NCI-H1436 (cell line): ENCODE data around the gene CDKN2A.
A peak's percentile ranks its signal among the peaks of the same experiment; 100 is the strongest.
"Not testable (repeated sequence)": the region's sequence is repeated elsewhere in the genome, so short reads cannot be mapped to it uniquely, and the experiment has no call there.

ENCODE experiments used
- DNase-seq: peaks from one replicate; lab custom pipeline; 2025; lab: John Stamatoyannopoulos, UW

Gene CDKN2A

GRCh38 chr9:21982391-21982790, 11.8 kb downstream of the CDKN2A start:
- no peak for DNase-seq

DNA sequence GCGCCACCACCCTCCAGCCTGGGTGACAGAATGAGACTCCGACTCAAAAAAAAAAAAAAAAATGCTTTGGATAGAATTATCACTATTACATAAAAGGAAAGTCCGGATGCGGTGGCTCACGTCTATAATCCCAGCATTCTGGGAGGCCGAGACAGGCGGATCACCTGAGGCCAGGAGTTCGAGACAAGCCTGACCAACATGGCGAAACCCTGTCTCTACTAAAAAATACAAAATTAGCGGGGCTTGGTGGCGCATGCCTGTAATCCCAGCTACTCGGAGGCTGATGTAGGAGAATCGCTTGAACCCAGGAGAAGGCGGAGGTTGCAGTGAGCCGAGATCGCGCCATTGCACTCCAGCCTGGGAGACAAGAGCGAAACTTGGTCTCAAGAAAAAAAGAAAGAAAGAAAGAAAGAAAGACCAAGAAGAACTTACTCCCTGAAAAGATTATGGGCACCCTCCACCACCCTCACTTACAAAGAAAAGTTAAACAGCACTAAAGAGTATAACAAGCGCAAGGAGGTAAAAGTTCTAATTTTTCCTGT, 17.8 kb downstream of the CDKN2A start:
- no peak for DNase-seq

DNA sequence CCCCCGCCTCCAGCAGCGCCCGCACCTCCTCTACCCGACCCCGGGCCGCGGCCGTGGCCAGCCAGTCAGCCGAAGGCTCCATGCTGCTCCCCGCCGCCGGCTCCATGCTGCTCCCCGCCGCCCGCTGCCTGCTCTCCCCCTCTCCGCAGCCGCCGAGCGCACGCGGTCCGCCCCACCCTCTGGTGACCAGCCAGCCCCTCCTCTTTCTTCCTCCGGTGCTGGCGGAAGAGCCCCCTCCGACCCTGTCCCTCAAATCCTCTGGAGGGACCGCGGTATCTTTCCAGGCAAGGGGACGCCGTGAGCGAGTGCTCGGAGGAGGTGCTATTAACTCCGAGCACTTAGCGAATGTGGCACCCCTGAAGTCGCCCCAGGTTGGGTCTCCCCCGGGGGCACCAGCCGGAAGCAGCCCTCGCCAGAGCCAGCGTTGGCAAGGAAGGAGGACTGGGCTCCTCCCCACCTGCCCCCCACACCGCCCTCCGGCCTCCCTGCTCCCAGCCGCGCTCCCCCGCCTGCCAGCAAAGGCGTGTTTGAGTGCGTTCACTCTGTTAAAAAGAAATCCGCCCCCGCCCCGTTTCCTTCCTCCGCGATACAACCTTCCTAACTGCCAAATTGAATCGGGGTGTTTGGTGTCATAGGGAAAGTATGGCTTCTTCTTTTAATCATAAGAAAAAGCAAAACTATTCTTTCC, 19.3 kb downstream of the CDKN2A start:
- DNase-seq, result peak; percentile 79

GRCh38 chr9:21974343-21974721, 19.9 kb downstream of the CDKN2A start:
- DNase-seq, result no peak

DNA sequence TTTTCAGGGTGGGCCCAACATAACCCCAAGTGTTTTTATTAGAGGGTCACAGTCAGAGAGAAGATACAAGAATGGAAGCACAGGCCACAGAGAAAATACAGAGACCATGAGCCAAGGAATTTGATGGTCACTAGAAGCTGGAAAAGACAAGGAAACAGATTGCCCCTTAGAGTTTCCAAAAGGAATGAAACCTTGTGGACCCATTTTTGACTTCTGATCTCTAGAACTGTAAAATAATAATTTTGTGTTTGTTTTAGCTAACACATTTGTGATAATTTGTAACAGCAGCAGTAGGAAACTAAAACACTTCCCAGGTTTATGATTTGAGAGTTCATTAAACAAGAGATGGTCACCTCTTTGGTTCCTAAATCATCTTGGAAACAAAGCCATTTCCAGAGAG, 21.8 kb downstream of the CDKN2A start:
- no peak for DNase-seq

DNA sequence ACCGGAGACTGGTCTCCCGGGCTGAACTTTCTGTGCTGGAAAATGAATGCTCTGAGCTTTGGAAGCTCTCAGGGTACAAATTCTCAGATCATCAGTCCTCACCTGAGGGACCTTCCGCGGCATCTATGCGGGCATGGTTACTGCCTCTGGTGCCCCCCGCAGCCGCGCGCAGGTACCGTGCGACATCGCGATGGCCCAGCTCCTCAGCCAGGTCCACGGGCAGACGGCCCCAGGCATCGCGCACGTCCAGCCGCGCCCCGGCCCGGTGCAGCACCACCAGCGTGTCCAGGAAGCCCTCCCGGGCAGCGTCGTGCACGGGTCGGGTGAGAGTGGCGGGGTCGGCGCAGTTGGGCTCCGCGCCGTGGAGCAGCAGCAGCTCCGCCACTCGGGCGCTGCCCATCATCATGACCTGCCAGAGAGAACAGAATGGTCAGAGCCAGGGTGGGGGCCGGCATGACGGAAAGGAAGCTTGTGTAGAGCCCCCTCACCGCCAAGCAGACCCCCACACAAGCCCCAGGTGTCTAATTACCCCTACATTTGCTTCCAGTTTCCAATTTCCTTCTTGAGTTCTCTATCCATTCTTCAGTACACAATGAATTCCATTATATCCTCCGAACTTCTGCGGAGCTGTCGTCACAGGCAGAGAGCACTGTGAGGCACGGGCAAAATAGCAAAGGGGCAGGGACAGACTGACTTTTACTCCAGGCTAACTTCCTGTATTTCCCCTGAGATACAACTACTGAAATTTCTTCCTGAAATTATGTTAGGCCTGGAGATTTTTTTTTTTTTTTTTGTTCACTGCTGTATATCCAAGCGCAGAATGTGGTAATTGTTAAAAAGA, 23.2 kb downstream of the CDKN2A start:
- no peak for DNase-seq

DNA sequence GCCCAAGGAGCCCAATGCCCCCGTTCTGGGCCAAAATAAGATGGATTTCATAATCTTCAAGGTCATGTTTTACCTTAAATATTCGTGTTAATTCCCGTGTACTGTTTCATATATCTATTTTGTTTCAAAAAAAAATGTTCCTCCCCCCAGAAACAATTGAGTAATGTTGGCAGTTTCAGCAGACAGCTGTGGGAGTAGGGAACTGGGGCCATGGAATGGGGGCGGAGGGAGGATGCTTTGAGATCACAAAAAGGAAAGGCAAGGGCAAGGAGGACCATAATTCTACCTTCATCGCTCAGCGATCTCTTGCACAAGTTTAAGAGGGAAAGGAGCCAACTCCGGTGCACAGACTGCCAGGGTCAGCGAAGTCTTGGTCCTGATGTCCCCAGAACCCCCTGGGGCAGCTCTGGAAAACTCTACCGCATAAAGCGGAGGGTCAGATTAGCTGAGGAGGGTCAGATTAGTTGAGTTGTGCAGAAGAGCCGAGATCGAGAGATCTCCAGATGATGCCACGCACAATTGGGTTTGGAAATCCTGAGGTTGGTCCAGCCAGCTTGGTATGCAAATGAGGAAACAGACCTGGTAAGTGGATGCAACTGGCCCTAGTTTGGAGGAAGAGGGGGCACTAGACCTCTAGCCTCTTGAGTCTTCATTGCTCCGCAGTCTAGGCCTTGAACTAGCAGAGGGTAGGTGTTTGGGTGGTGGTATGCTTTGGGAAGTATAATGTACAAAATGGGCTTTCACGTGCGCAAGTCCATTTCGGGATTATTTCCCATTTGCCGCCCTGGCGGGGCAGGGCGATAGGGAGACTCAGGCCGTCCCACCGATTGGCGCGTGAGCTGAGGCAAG, 24.0 kb downstream of the CDKN2A start:
- DNase-seq, result no peak

- DNase-seq, result no peak
Observed at GRCh38 chr9:21969011-21969940, 24.9 kb downstream of the CDKN2A start.

DNA sequence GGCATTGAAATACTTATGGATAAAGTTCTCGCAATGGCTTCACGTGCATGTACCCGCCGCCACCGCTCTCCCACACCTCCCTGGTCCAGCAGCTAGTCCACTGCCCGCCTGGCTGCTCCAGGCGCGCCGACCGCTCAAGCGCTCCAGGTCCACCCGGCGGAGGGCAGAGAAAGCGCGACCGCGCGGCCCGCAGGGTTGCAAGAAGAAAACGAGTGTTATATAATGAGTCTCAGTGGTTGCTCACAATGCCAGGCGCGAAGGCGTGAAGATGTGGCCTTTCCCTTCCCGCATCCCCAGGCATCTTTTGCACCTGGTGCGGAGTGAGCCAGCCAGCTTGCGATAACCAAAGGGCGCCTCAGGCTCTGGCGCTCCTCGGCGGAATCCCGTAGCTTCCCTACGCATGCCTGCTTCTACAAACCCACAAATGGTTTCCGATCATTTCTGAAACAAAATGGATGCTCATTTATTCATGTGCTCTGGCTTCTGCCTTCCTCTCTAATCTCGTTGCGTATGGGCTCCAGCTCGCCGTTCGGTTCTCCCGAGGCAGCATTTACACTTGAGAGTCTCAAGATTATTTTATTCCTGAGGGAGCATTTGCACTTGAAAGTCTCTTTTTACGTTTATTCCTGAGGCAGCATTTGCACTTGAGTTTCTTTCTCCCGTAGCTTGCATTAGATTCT, 25.7 kb downstream of the CDKN2A start:
- no peak for DNase-seq

GRCh38 chr9:21967702-21968101, 26.5 kb downstream of the CDKN2A start:
- no peak for DNase-seq

DNA sequence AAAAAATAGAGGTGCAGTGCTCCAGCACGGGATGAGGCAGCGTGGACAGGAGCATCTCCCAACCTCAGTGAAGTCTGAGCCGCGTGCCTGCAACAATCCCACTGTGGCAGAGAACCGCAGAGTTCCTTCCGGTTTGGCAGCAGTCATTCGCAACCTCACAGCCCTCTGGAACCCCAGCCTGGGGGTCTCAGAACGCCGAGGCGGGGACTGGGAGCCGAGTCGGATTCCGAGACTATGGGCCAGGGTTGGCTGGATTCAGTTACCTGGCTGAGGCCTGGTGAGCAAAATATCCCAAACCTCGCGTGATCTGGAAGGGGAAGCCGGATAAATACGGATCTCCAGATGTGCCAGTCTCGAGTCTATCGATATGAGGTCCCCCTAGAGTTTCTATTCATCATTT, 27.0 kb downstream of the CDKN2A start:
- DNase-seq, result no peak

DNA sequence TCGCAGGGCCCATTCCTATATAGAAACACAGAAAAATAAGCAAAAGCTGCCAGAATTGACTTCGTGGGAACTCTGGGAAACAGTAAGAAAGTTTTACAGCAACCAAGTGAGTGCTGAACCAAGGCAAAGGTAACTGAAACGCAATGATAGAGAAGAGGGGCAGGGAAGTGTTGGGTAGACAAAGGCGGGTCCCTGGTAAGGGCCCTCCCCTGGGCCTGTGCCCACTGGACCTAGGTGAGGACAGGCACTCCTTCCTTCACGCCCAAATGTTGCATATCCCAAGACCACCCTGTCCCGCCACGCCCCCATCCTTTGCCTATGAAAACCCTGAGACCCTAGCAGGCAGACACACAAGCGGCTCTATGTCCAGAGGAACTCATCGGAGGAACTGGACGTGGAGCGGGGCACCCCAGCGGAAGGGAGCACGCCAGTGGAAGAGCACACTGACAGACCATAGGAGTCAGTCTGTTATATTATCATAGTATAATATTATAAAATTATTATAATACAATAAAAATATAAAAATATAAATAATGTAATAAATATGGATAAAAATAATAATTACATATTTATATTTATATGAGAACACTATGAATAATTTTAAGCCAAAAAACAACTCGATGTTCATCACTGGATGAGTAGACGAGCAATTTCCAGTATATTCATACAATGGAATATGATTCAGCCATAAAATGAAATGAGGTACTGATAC, 27.9 kb downstream of the CDKN2A start:
- DNase-seq, result no peak

DNA sequence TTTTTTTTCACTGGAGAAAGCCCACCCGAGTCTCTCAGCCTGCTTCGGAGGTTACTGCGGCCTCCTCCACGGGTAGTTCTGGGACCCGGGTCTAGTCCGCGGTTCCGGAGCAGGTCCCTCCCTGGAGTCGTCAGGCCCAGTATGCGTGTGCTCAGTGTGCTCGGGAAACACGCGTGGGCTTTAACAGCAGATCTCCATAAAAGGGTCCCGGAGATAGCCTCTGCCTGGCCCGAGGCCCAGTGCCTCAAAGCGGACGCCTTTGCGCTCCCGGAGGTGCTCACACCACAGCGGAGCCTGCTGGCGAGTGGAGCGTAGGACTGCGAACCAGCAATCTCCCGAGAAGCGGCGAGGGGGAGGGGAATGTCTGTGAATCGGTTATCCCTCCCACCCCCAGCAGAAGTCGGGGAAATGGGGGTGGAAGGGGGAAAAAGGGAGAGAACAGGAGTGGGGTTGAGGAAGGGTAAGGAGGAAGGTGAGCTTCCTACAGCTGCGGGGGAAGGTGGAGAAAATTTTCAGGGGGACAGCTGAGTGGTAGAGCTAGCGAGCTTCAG, 28.7 kb downstream of the CDKN2A start:
- DNase-seq, result no peak

- DNase-seq, result no peak
Observed at GRCh38 chr9:21964925-21965385, 29.2 kb downstream of the CDKN2A start.

DNA sequence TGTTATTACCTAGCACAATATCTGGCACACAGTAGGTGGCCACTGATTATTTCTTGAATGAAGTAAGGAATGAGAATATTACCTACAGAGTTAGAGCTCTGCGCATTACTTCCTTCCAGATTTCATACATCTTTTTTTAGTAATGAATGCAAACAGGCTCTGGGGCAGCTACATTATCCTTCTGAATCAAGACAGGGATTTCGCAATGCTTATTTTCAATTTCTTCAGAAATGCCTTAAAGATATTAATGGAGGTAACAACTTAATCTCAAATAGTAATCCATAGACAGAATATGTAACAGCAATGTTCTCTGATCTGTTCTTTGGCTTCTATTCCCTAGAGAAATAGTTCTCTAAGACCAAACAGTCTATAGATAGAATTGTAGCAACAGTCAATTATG, 32.6 kb downstream of the CDKN2A start:
- no peak for DNase-seq

- not testable (repeated sequence) for DNase-seq
Observed at GRCh38 chr9:21959268-21959667, 34.9 kb downstream of the CDKN2A start.

DNA sequence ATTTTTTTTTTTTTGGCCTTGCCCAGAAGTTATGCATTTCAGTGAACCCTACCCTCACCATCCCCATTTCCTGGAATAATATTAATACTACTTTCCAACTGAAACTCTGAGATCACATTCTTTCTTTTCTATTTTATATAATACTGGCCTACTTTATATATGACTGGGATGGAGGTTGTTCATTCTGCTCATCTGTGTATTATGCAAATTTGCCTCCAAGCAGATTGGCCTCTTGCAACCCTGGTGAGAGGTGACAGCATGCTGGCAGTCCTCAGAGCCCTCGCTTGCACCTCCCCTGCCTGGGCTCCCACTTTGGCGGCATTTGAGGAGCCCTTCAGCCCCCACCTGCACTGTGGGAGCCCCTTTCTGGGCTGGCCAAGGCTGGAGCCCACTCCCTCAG, 35.4 kb downstream of the CDKN2A start:
- DNase-seq, result no peak

DNA sequence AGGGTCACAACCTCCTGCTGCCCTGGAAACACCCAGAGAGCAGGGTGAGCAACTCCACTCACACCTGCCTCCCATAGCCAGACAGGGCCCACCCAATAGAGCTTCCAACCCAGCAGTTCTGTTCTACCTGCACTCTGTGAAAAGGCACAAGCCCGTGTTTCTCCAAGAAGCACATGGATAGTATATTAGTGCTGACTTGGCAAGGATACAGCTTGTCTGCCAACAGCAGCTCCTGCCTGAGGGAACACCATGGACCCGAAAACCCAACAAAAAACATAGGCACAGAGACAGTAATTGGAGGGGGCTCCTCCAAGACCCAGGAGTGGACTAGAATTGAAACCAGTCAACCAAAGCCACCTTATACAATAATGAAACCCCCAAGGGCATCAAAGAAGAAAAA, 48.6 kb downstream of the CDKN2A start:
- DNase-seq, result no peak

DNA sequence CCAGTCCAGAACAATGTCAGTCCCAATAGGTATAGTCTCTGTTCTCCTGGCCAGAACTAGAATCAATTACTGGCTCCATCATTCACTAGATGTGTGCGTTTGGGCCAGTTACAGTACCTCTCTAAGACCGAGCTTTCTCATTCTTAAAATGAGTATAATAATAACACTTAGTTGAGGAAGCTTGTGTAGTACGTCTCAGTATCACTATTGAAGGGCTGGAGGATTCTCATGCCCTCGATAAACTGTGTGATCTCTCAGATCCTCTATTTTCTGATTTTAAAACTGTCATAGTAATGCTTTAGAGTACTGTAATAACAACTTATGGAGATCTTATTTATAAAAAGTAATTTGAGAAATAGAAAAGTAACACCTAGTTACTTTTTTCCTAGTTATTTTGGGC, 50.7 kb downstream of the CDKN2A start:
- DNase-seq, result no peak
